CD14-positive monocyte (primary cell): ENCODE data around the gene GSTT4. TPM values are rescaled to one million over a fixed set of nuclear protein-coding genes. Genes with fewer than 3 reads are reported as not detected.

Experiments used
- DNase-seq, 3 donors: peaks; one replicate each; pipeline ENCODE4 v3.0.0-alpha.2; 2011 to 2022
- H2AFZ ChIP-seq: 2 replicates; pipeline ENCODE4 v1.6.0; 2012; ENCODE audit warnings: mild to moderate bottlenecking, low read depth, low read length, inconsistent platforms; ENCODE audit not compliant: insufficient read depth, poor library complexity, severe bottlenecking
- H3K27ac ChIP-seq, 2 donors: 1 replicate in 1 of 2; 2 replicates in 1 of 2; pipeline ENCODE4 v1.5.1; 2012 to 2013; ENCODE audit warnings: low read length in 2 of 2, control low read depth in 1 of 2, inconsistent platforms in 1 of 2, low read depth in 1 of 2, mild to moderate bottlenecking in 1 of 2
- H3K27me3 ChIP-seq, 2 donors: one replicate each; pipeline versions ENCODE4 v1.6.0 to v1.6.1; 2011 to 2013; ENCODE audit warnings: low read length in 2 of 2; ENCODE audit not compliant: control insufficient read depth in 2 of 2, insufficient read depth in 2 of 2
- H3K36me3 ChIP-seq, 2 donors: replicated peaks in 1 of 2; 1 replicate in 1 of 2; 2 replicates in 1 of 2; pipeline versions ENCODE4 v1.5.1 to v1.6.1; 2012 to 2013; ENCODE audit warnings: low read length in 2 of 2, control low read depth in 1 of 2, inconsistent platforms in 1 of 2, mild to moderate bottlenecking in 1 of 2; ENCODE audit not compliant: insufficient read depth in 2 of 2, control insufficient read depth in 1 of 2
- H3K4me1 ChIP-seq, 2 donors: 1 replicate in 1 of 2; 2 replicates in 1 of 2; pipeline versions ENCODE4 v1.5.1 to v1.6.1; 2012 to 2013; ENCODE audit warnings: low read length in 2 of 2, control low read depth in 1 of 2, inconsistent platforms in 1 of 2, mild to moderate bottlenecking in 1 of 2, moderate library complexity in 1 of 2; ENCODE audit not compliant: insufficient read depth in 2 of 2, control insufficient read depth in 1 of 2
- H3K4me2 ChIP-seq: replicated peaks from 2 replicates; pipeline ENCODE3; 2012; ENCODE audit warnings: low read length, moderate library complexity, mild to moderate bottlenecking; ENCODE audit not compliant: poor library complexity, severe bottlenecking; ENCODE audit errors: extremely low read depth
- H3K4me3 ChIP-seq, 3 experiments: fragments of 200-600 bp in 1 of 3; sonication (generic) in 1 of 3; replicated peaks in 1 of 3; 1 replicate in 2 of 3; 2 replicates in 1 of 3; pipeline ENCODE4 v1.5.1; 2011 to 2013; ENCODE audit warnings: low read length in 3 of 3, mild to moderate bottlenecking in 3 of 3, control low read depth in 2 of 3, low read depth in 2 of 3, inconsistent platforms in 1 of 3, moderate library complexity in 1 of 3
- H3K79me2 ChIP-seq: 2 replicates; pipeline ENCODE4 v1.6.0; 2012; ENCODE audit warnings: mild to moderate bottlenecking, control low read depth, inconsistent platforms, low read length, moderate library complexity; ENCODE audit not compliant: insufficient read depth
- H3K9ac ChIP-seq: 2 replicates; pipeline ENCODE4 v1.6.0; 2017; ENCODE audit warnings: low read length, mild to moderate bottlenecking; ENCODE audit not compliant: insufficient read depth, poor library complexity, severe bottlenecking
- H3K9me3 ChIP-seq, 2 donors: replicated peaks in 1 of 2; 1 replicate in 1 of 2; 2 replicates in 1 of 2; pipeline versions ENCODE4 v1.5.1 to v1.6.1; 2012 to 2013; ENCODE audit warnings: low read length in 2 of 2, control low read depth in 1 of 2; ENCODE audit not compliant: control insufficient read depth in 1 of 2, insufficient read depth in 1 of 2
- H4K20me1 ChIP-seq: 2 replicates; pipeline ENCODE4 v1.6.0; 2012; ENCODE audit warnings: mild to moderate bottlenecking, low read length, control low read depth, moderate library complexity; ENCODE audit not compliant: insufficient read depth
- H3K27ac Mint-ChIP-seq, 7 donors: one replicate each; pipeline ENCODE4 v1.8.0; 2020; ENCODE audit warnings: mild to moderate bottlenecking in 7 of 7, mixed read lengths in 7 of 7, moderate library complexity in 6 of 7, inconsistent platforms in 2 of 7
- H3K27me3 Mint-ChIP-seq, 3 donors: one replicate each; pipeline ENCODE4 v1.8.0; 2021 to 2022; ENCODE audit warnings: low read depth in 3 of 3, mild to moderate bottlenecking in 3 of 3, mixed read lengths in 3 of 3, moderate library complexity in 3 of 3, inconsistent platforms in 1 of 3
- H3K36me3 Mint-ChIP-seq, 2 donors: one replicate each; pipeline ENCODE4 v1.8.0; 2020; ENCODE audit warnings: mixed read lengths in 2 of 2, inconsistent platforms in 1 of 2, mild to moderate bottlenecking in 1 of 2
- H3K4me1 Mint-ChIP-seq: one replicate; pipeline ENCODE4 v1.8.0; 2020; ENCODE audit warnings: mild to moderate bottlenecking, mixed read lengths
- H3K4me3 Mint-ChIP-seq, 2 donors: one replicate each; pipeline ENCODE4 v1.8.0; 2020; ENCODE audit warnings: mild to moderate bottlenecking in 2 of 2, mixed read lengths in 2 of 2, moderate library complexity in 1 of 2
- H3K9me3 Mint-ChIP-seq, 7 donors: one replicate each; pipeline ENCODE4 v1.8.0; 2020 to 2022; ENCODE audit warnings: mixed read lengths in 7 of 7, mild to moderate bottlenecking in 6 of 7, moderate library complexity in 6 of 7, inconsistent platforms in 2 of 7
- WGBS: methylation state at CpG from one replicate; pipeline ENCODE4 v1.1.5; 2013; ENCODE audit warnings: missing lambda C conversion rate; ENCODE audit not compliant: insufficient coverage; 5-methylcytosine and 5-hydroxymethylcytosine counted together
- intact Hi-C, 2 donors: fragments of 100-400 bp; cut with micrococcal nuclease; formaldehyde crosslinking; loops; one replicate each; pipeline versions ENCODE4 v1.15.0 to v1.15.1; 2023
- polyA plus RNA-seq, 3 donors: library from polyadenylated mRNA; depleted of rRNA in 1 of 3; unstranded in 2 of 3; stranded (reverse) in 1 of 3; fragments of 300-500 nt in 2 of 3; fragments of >200 nt in 1 of 3; fragmentation: Illumina TruSeq in 2 of 3; gene quantifications; 1 replicate in 2 of 3; 2 replicates in 1 of 3; pipeline ENCODE4 v1.2.3, GENCODE V29; 2012 to 2021
- TF ChIP-seq, protein P1 (sequence below): fragments of 200-600 bp; IDR thresholded peaks from one replicate; pipeline ENCODE4 v1.8.0; 2022; ENCODE audit warnings: antibody characterized with exemption, mild to moderate bottlenecking

Gene GSTT4
- polyA plus RNA-seq, 3 donors, result not detected

DNA sequence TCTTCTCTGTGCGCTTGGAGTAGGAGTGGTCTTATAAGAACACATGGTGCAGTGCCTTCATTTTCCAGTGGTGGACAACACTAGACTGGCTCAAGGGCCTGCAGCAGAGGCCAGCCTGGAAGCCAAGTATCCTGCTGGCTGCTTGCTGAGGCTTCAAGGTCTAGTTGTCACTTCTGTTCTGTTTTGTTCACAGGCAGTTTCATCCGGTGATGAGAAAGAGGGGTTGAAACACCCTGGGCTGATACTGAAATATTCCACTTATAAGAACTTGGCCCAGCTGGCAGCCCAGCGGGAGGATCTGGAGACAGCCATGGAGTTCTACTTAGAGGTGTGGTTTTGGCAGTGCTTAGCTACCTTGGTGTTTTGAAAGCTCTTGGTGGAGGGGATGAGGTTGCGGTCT lies 35.7 kb upstream of the GSTT4 start:
- H3K27ac Mint-ChIP-seq, result no peak overlapping the region
- intact Hi-C loops, result no loop called here
- peaks cover 5% of the 10 kb centered on the region for H3K4me1 Mint-ChIP-seq
- Histone ChIP-seq H3K4me3 (no peak overlapping the region), H3K9ac (no peak overlapping the region), H4K20me1 (no peaks in the 10 kb centered on the region), H3K27ac (no peak overlapping the region), H3K4me2 (no peak overlapping the region), H2AFZ (no peak overlapping the region), H3K9me3 (no peaks in the 10 kb centered on the region), H3K4me1 (peaks cover 0 to 7% of the 10 kb centered on the region in 2 donors), H3K79me2 (no peaks in the 10 kb centered on the region), H3K27me3 (no peaks in the 10 kb centered on the region), H3K36me3 (peaks cover 60 to 78% of the 10 kb centered on the region in 2 donors)
- H3K36me3 Mint-ChIP-seq, result peaks cover 65 to 81% of the 10 kb centered on the region in 2 donors
- WGBS, result 93% methylated on average over 2 of the region's 4 CpGs
- no peak overlapping the region for H3K4me3 Mint-ChIP-seq
- H3K9me3 Mint-ChIP-seq, result no peaks in the 10 kb centered on the region
- DNase-seq, result no peak
- TF ChIP-seq, protein P1, sequence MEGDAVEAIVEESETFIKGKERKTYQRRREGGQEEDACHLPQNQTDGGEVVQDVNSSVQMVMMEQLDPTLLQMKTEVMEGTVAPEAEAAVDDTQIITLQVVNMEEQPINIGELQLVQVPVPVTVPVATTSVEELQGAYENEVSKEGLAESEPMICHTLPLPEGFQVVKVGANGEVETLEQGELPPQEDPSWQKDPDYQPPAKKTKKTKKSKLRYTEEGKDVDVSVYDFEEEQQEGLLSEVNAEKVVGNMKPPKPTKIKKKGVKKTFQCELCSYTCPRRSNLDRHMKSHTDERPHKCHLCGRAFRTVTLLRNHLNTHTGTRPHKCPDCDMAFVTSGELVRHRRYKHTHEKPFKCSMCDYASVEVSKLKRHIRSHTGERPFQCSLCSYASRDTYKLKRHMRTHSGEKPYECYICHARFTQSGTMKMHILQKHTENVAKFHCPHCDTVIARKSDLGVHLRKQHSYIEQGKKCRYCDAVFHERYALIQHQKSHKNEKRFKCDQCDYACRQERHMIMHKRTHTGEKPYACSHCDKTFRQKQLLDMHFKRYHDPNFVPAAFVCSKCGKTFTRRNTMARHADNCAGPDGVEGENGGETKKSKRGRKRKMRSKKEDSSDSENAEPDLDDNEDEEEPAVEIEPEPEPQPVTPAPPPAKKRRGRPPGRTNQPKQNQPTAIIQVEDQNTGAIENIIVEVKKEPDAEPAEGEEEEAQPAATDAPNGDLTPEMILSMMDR, result no peak
- H3K27me3 Mint-ChIP-seq, result peaks cover 0 to under 1% (median 0%) of the 10 kb centered on the region in 3 donors

DNA sequence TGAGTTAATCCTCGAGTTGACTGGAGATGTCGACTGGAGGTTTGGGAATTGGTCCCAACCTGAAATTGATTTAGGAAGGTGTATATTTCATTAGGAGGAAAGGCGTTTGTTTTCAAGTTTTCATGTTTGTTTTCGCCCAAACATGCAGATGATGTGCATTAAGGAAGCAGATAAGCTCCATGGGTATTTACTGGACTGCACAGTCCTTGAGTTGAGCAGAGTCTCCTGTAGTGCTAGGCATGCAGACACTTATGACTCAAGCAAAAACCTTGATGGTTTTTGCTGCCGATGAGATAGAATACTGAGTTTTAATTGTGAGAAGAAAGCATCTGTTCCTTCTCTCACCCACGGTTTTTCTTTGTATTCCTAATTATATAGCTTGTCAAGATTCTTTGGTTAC lies 33.8 kb upstream of the GSTT4 start:
- 93% methylated on average over 4 of the region's 6 CpGs for WGBS
- peaks cover 4% of the 10 kb centered on the region for H3K79me2 ChIP-seq
- H3K27me3 ChIP-seq, result no peaks in the 10 kb centered on the region
- Mint-ChIP-seq H3K9me3 (no peaks in the 10 kb centered on the region), H3K27ac (no peak overlapping the region), H3K27me3 (peaks cover 0 to 2% (median 0%) of the 10 kb centered on the region in 3 donors), H3K36me3 (peaks cover 58 to 75% of the 10 kb centered on the region in 2 donors), H3K4me3 (no peak overlapping the region), H3K4me1 (peaks cover 2% of the 10 kb centered on the region)
- no peak for DNase-seq
- no peak overlapping the region for H3K4me2 ChIP-seq
- H3K4me3 ChIP-seq, result no peak overlapping the region
- no peaks in the 10 kb centered on the region for H4K20me1 ChIP-seq
- peaks cover 0 to 3% of the 10 kb centered on the region in 2 donors for H3K4me1 ChIP-seq
- TF ChIP-seq, protein P1, result no peak
- no peaks in the 10 kb centered on the region for H3K9me3 ChIP-seq
- no peak overlapping the region for H3K9ac ChIP-seq
- intact Hi-C loops, result no loop called here
- no peak overlapping the region for H3K27ac ChIP-seq
- H2AFZ ChIP-seq, result no peak overlapping the region
- peaks cover 59 to 76% of the 10 kb centered on the region in 2 donors for H3K36me3 ChIP-seq
